Fibroblast of lung (primary cell): Measurements from ENCODE around the gene GPRC5C. TPM values are rescaled to one million over a fixed set of nuclear protein-coding genes. Genes with fewer than 3 reads are reported as not detected.

Experiments used
- DNase-seq, 2 donors: peaks; one replicate each; pipeline versions ENCODE4 v3.0.0 to v3.0.0-alpha.2; 2010; ENCODE audit warnings: low read depth in 2 of 2
- H2AFZ ChIP-seq: 2 replicates; pipeline ENCODE4 v1.5.1; 2012; ENCODE audit warnings: low read length, control low read depth, inconsistent platforms
- H3K27ac ChIP-seq: 2 replicates; pipeline ENCODE4 v1.5.1; 2011; ENCODE audit warnings: low read length, control low read depth; ENCODE audit not compliant: insufficient read depth
- H3K27me3 ChIP-seq: 2 replicates; pipeline ENCODE4 v1.5.1; 2011; ENCODE audit warnings: mild to moderate bottlenecking, low read length; ENCODE audit not compliant: control insufficient read depth, insufficient read depth
- H3K36me3 ChIP-seq: 2 replicates; pipeline ENCODE4 v1.5.1; 2011; ENCODE audit warnings: low read length; ENCODE audit not compliant: control insufficient read depth, insufficient read depth
- H3K4me1 ChIP-seq: 2 replicates; pipeline ENCODE4 v1.5.1; 2011; ENCODE audit warnings: low read length; ENCODE audit not compliant: control insufficient read depth, insufficient read depth; ENCODE audit errors: extremely low read depth
- H3K4me2 ChIP-seq: 2 replicates; pipeline ENCODE4 v1.5.1; 2011; ENCODE audit warnings: low read length, control low read depth; ENCODE audit not compliant: insufficient read depth; ENCODE audit errors: extremely low read depth
- H3K4me3 ChIP-seq, 4 experiments: fragments of 200-600 bp in 1 of 4; sonication (generic) in 1 of 4; replicated peaks in 1 of 4; 2 replicates each; pipeline ENCODE4 v1.5.1; 2011 to 2016; ENCODE audit warnings: low read length in 4 of 4, low read depth in 3 of 4, mild to moderate bottlenecking in 3 of 4, control low read depth in 2 of 4, inconsistent platforms in 1 of 4, mixed read lengths in 1 of 4; ENCODE audit not compliant: insufficient read depth in 1 of 4; ENCODE audit errors: control extremely low read depth in 1 of 4
- H3K79me2 ChIP-seq: 2 replicates; pipeline ENCODE4 v1.5.1; 2012; ENCODE audit warnings: mild to moderate bottlenecking, low read length, inconsistent platforms; ENCODE audit not compliant: control insufficient read depth, insufficient read depth
- H3K9ac ChIP-seq: 2 replicates; pipeline ENCODE4 v1.5.1; 2011; ENCODE audit warnings: mild to moderate bottlenecking, low read length, control low read depth; ENCODE audit not compliant: insufficient read depth
- H3K9me3 ChIP-seq: 2 replicates; pipeline ENCODE4 v1.5.1; 2012; ENCODE audit warnings: low read depth, low read length; ENCODE audit not compliant: control insufficient read depth, insufficient read depth
- H4K20me1 ChIP-seq: 2 replicates; pipeline ENCODE4 v1.5.1; 2011; ENCODE audit warnings: low read length; ENCODE audit not compliant: control insufficient read depth, insufficient read depth; ENCODE audit errors: extremely low read depth
- EZH2 ChIP-seq: IDR thresholded peaks from 2 replicates; pipeline ENCODE4 v1.5.1; 2012; ENCODE audit warnings: low read length, control low read depth, mild to moderate bottlenecking; ENCODE audit errors: missing control alignments
- polyA plus RNA-seq, 2 donors: library from polyadenylated mRNA; depleted of rRNA in 1 of 2; stranded (reverse) in 1 of 2; unstranded in 1 of 2; fragments of >200 nt; gene quantifications; 2 replicates each; pipeline ENCODE4 v1.2.1, GENCODE V29; 2011 to 2012; ENCODE audit warnings: missing spikeins in 1 of 2
- total RNA-seq: library from RNA; depleted of rRNA; stranded (reverse); fragments of >200 nt; gene quantifications from 2 replicates; pipeline ENCODE4 v1.2.1, GENCODE V29; 2014
- TF ChIP-seq, protein P1 (sequence below), 2 donors: IDR thresholded peaks in 1 of 2; conservative IDR thresholded peaks in 1 of 2; 1 replicate in 1 of 2; 2 replicates in 1 of 2; pipeline ENCODE4 v1.5.1; 2011 to 2012; ENCODE audit warnings: low read length in 2 of 2, control low read depth in 1 of 2, inconsistent platforms in 1 of 2, low read depth in 1 of 2, mild to moderate bottlenecking in 1 of 2

GPRC5C gene
- total and polyA plus RNA-seq, 2 donors (not counting 1 experiment from before 2014, with no cell fraction given), result 0.11 to 1.5 TPM

DNA sequence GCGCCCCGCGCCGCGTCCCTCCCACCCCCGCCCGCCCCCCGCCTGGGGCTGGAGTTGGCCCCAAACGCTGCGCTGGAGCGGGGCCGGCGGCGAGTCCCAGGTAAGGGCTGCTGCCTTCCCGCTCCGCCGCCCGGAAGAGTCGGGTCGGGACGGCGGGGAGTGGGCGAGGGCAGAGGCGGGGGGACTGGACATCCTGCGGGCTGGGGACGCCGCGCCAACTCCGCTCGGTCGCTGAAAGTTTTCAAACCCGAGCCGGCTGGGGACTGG is 469 bp downstream of the GPRC5C start:
- no peak overlapping the region for H3K27ac ChIP-seq
- no peaks in the 10 kb centered on the region for H3K79me2 ChIP-seq
- no peak overlapping the region for H3K4me3 ChIP-seq
- no peak for TF ChIP-seq EZH2
- TF ChIP-seq, protein P1, sequence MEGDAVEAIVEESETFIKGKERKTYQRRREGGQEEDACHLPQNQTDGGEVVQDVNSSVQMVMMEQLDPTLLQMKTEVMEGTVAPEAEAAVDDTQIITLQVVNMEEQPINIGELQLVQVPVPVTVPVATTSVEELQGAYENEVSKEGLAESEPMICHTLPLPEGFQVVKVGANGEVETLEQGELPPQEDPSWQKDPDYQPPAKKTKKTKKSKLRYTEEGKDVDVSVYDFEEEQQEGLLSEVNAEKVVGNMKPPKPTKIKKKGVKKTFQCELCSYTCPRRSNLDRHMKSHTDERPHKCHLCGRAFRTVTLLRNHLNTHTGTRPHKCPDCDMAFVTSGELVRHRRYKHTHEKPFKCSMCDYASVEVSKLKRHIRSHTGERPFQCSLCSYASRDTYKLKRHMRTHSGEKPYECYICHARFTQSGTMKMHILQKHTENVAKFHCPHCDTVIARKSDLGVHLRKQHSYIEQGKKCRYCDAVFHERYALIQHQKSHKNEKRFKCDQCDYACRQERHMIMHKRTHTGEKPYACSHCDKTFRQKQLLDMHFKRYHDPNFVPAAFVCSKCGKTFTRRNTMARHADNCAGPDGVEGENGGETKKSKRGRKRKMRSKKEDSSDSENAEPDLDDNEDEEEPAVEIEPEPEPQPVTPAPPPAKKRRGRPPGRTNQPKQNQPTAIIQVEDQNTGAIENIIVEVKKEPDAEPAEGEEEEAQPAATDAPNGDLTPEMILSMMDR (conservative IDR thresholded peaks at IDR 0.05 in 1 of 2, IDR thresholded peaks at IDR 0.05 in 1 of 2; ENCODE audit: low read depth in 1 of 2, low read length in 2 of 2), result no peak
- no peaks in the 10 kb centered on the region for H3K9me3 ChIP-seq
- no peak for DNase-seq
- H2AFZ ChIP-seq, result no peak overlapping the region
- H3K4me1 ChIP-seq, result no peaks in the 10 kb centered on the region
- H3K4me2 ChIP-seq, result no peak overlapping the region
- peaks cover 8% of the 10 kb centered on the region for H3K27me3 ChIP-seq
- no peaks in the 10 kb centered on the region for H3K36me3 ChIP-seq
- H3K9ac ChIP-seq, result no peak overlapping the region
- no peaks in the 10 kb centered on the region for H4K20me1 ChIP-seq

GRCh38 chr17:74432766-74433391 is 991 bp downstream of the GPRC5C start:
- H3K27ac ChIP-seq, result no peak overlapping the region
- no peaks in the 10 kb centered on the region for H3K4me1 ChIP-seq
- H3K27me3 ChIP-seq, result peaks cover 8% of the 10 kb centered on the region
- no peak overlapping the region for H3K4me2 ChIP-seq
- H2AFZ ChIP-seq, result no peak overlapping the region
- H4K20me1 ChIP-seq, result no peaks in the 10 kb centered on the region
- no peaks in the 10 kb centered on the region for H3K9me3 ChIP-seq
- H3K4me3 ChIP-seq, result no peak overlapping the region
- no peak for DNase-seq
- TF ChIP-seq, protein P1 (conservative IDR thresholded peaks at IDR 0.05 in 1 of 2, IDR thresholded peaks at IDR 0.05 in 1 of 2; ENCODE audit: low read depth in 1 of 2, low read length in 2 of 2), result no peak
- no peak for TF ChIP-seq EZH2
- no peaks in the 10 kb centered on the region for H3K36me3 ChIP-seq
- H3K9ac ChIP-seq, result no peak overlapping the region
- no peaks in the 10 kb centered on the region for H3K79me2 ChIP-seq

DNA sequence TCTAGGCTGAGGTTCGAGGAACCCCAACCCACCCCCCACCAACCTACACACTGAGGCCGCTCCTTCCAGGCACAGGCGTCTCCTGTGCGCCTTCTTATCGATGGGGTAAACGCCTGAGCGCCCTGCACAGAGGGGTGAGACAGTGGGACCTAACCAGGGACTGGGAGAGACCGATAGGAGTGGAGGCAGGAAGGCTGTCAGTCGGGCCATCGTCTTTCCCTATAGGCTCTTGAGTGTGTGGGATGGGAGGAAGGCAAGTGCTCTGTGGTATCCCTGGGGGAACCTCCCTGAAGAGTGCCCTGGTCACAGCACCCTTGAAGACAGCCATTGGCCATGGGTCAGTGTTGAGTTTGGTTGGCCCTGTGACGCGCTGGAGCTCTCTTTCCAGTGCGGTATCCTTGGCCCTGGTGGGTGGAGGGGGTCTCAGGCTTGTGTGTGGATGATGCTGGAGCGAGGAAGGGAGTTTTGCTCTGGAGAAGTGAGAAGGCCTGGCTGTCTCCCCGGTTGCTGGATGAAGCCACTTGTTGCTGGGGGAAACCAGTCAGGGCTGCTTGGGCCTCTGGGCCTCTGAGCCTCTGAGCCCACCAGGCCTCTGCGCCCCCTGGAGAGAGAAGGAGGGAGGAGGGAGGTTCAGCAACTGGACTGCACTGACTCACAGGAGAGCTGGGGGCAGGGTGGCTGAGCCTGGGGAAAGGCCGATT is 1.7 kb downstream of the GPRC5C start:
- no peak overlapping the region for H3K4me3 ChIP-seq
- H2AFZ ChIP-seq, result no peak overlapping the region
- no peak overlapping the region for H3K9ac ChIP-seq
- no peak overlapping the region for H3K4me2 ChIP-seq
- no peaks in the 10 kb centered on the region for H3K36me3 ChIP-seq
- no peaks in the 10 kb centered on the region for H3K9me3 ChIP-seq
- H3K27me3 ChIP-seq, result peaks cover 8% of the 10 kb centered on the region
- no peaks in the 10 kb centered on the region for H3K79me2 ChIP-seq
- no peak for TF ChIP-seq EZH2
- TF ChIP-seq, protein P1 (conservative IDR thresholded peaks at IDR 0.05 in 1 of 2, IDR thresholded peaks at IDR 0.05 in 1 of 2; ENCODE audit: low read depth in 1 of 2, low read length in 2 of 2), result no peak
- DNase-seq, result no peak
- no peaks in the 10 kb centered on the region for H4K20me1 ChIP-seq
- no peak overlapping the region for H3K27ac ChIP-seq
- H3K4me1 ChIP-seq, result no peaks in the 10 kb centered on the region
